GM18505 (cell line): Measurements from ENCODE around the gene FKBP1C.

ENCODE experiments used
- ATAC-seq: cut with Tn5 transposase; IDR thresholded peaks from one replicate; pipeline ENCODE4 v1.9.1; 2021; ENCODE audit not compliant: unreplicated experiment
- POLR2A ChIP-seq: IDR thresholded peaks from 4 replicates; pipeline ENCODE4 v1.6.1; 2011; ENCODE audit warnings: borderline replicate concordance; ENCODE audit not compliant: insufficient read depth, insufficient read length; ENCODE audit errors: extremely low read depth

Gene FKBP1C

DNA sequence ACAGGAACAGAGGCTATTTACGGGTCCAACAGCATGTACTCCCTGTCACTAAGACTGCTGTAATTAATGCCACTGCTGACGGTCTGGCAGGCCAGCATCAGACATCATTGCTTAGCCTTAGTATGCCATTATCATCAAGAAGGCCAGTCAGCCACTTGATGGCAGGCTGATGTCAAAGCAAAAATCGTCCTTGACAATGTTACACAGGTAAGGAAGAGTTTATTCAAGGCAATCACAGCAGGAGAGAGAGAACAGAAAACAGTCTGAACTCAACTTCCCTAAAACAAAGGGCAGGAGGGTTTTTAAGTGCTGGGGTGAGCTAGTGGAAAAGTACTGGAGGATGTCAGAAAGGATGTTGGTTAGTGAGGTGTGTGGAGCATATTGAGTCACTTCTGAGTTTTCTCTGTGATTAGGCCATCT, 25.1 kb downstream of the FKBP1C start:
- ATAC-seq: peak; percentile 62
- TF ChIP-seq POLR2A: no peak

DNA sequence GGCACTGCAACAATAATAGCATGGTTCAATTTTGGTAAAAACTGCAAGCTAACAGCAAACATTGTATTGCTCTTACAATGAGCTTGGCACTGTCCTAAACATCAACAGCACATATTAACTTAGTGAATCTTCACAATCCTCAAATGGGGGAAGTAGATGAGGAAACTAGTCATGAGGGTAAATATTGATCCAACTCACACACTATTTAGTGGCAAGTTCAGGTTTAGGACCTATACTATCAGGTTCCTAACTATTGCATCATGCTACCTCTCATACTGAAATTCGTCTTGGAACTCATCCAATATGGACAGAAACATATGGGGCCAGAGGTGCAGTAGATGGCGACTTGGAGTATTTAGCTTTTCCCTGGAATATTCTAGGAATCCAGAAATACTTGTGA, 34.2 kb downstream of the FKBP1C start:
- no peak for TF ChIP-seq POLR2A
- no peak for ATAC-seq

DNA sequence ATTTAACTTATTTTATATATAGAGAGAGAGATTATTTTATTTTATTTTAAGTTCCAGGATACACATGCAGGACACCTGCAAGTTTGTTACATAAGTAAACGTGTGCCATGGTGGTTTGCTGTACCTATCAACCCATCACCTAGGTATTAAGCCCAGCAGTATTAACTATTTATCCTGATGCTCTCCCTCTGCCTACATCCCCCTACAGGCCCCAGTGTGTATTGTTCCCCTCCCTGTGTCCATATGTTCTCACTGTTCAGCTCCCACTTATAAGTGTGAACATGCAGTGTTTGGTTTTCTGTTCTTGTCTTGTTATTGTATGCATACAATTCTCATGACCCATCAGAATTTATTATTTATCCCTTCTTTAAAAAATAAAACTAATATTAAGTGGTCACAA, 34.6 kb downstream of the FKBP1C start:
- peak; percentile 74 for ATAC-seq
- TF ChIP-seq POLR2A: no peak

DNA sequence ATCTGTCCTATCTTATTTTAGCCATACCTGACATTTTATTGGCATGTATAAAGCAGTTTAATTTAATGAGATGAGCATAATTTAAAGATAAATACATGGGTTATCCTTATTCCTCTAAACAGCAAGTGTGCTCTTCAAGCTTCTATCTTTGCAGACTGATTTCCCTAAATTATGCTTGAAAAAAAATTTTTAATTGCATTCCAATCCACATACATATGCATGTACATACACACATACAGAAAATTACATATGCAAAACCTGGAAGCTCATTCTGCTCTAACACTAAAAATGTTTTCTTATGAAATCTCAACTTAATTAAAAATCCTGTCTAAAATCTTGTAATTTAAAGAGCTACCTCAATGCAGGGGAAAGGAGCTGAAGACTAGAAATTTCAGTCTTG, 35.3 kb downstream of the FKBP1C start:
- no peak for ATAC-seq
- TF ChIP-seq POLR2A: no peak

DNA sequence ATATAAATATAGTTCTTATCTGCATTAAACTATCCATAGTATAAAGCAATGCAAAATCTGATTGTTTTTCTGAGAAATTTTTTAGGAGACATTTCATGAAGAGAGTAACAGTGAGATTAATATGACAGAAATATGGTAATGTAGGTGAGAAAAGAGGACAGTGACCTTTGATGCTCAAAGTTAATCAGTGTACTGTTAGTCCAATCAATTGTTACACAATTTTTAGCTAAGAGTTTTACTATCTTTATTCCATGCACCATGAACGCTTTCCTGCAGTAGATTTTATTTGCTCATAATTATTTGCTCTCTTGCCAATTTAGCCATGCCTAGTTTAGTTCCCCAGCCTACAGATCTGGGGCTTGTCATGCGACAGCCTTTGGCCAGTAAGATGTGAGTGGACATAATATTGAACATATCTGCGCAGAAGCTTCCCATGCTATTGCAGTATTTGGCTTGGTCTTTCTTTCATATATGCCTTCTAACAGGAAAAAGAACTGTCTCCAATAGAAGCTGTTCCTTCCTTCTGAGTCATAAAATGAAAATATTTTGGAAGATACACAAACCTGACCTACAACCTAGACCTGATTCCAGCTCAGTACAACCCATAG, 38.7 kb downstream of the FKBP1C start:
- TF ChIP-seq POLR2A: no peak
- ATAC-seq: no peak

DNA sequence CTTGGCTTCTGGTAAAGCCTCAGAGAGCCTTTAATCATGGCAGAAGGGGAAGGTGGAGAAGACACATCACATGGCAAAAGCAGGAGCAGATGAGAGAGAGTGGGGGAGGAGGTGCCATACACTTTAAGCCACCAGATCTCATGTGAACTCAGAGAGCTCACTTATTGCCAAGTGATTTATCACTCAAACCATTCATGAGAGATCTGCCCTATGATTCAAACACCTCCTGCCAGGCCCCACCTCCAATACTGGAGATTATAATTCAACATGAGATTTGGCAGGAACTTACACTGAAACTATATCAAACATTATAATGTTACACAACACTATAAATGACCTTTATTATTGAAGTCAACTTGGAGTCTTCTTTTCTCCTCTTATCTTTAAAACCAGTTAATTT, 47.9 kb downstream of the FKBP1C start:
- no peak for TF ChIP-seq POLR2A
- no peak for ATAC-seq

DNA sequence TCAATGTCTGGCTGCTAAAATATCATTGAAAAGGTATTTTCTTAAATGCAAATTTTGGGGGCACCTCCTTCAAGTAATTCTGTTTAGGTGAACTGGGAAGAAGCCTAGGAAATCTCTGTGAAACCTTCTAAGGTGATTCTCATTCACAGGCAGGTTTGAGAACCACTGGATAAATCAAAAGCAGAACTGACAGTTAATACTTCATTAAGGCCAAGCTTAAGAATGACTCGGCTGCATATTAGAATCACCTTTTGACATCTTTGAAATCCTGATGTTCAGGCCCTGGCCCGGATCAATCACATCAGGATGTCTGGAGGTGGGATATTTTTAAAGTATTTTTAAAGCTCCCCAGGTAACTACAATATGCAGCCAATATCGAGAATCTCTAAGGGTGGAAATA, 50.6 kb downstream of the FKBP1C start:
- no peak for TF ChIP-seq POLR2A
- ATAC-seq: no peak
